Posterior cingulate gyrus (tissue), 11 donors: ENCODE results near the gene AGBL1.

Source experiments
- DNase-seq, 10 donors: peaks; one replicate each; pipeline versions ENCODE4 v3.0.0 to v3.0.0-alpha.2; 2020 to 2021; ENCODE audit warnings: mixed read lengths in 3 of 10
- intact Hi-C: fragments of 100-400 bp; cut with DNase I; formaldehyde crosslinking; loops from one replicate; pipeline ENCODE4 v1.15.1; 2023

The AGBL1 gene

DNA sequence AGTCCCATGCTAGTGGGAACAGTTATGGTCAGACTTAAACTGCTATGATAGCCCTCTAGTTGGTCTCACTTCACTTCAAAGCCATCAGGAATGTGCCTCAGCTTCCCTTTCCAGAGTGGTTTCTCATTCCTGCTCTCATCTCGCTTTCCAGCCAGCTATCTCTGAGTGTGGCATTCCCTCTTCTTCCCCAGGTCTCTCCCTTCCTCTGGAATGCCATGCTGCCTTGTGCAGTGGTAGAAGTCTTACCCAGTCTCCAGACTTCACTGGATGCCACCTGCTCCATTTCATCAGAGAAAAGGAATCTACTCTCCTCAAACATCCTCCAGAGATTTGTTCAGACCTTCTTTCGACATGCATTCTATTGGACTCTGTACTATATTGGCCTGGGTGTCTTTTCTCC is 83.0 kb downstream of the AGBL1 start:
- intact Hi-C loops: no loop called here
- DNase-seq: no peak

- DNase-seq: no peak
- intact Hi-C loops: no loop called here
These were observed 84.1 kb downstream of the AGBL1 start for GRCh38 chr15:86163816-86164215.

DNA sequence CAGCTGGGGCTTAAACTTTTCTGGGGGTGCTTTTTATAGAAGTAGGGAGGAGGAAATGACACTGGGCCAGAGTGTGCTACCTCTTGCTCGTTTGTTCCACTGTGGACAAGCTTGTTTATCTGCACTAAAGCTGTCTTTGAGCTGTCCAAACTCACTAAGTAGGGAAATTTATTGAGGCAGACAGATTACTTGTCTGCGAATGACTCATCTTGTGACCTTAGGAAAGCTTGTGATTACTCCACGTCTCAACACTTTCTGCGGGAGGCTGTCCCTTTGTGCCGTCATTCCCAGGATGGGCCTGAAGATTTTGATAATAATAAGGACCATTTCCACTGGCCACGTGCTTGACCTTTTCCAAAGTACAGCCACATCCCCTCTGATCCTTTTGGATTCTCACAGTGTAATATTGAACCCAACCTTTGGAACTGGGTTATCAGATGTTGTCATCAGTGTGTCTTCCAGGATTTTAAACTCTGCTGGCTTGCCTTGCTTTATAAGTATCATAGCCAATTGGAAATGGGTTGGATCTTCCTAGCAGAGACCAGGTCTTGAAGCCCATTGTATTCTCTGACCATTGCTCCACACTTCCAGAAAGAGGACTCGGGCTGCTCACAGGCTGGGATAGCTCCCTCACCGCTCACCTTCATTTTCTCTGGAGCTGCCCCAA is 84.7 kb downstream of the AGBL1 start:
- intact Hi-C loops: no loop called here
- no peak for DNase-seq

GRCh38 chr15:86165265-86166211 is 85.9 kb downstream of the AGBL1 start:
- intact Hi-C loops: no loop called here
- no peak for DNase-seq

DNA sequence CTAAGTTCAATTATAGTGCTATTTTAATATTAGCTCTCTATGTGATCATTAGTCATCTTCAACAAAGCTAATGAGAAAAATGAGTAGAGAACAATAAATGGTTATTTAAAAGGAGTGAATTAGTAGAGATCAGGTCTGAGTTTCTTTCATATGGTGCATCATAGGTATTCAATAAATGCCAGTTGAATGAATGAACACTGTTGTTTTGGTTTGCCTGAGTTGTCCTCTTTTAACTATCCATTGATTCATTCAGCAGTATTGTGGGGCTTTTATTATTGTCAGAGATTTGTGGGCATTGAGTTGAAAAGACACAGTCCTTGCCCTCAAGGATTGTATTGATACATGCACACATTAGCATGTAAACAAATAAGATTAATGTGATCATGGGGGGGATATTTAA is 88.2 kb downstream of the AGBL1 start:
- DNase-seq: no peak
- intact Hi-C loops: no loop called here

DNA sequence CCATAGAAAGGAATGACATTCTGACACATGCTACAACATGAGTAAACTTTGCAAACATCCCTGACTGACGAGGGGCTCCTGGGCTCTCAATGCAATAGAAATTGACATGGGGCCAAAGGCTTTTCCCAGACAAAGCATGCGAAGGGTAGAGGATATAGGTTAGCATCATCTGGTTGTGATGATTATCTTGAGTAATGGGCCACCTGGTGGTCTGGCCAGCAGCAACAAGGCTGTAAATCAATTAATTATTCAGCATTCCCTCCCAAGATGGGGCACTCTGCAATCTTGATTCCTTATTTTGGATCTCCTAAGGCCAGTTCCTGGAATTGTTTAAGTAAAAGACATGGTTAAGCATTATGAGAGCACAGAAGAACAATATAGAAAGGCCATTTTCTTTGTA is 99.2 kb downstream of the AGBL1 start:
- intact Hi-C loops: no loop called here
- peak in 1 of 10 donors; percentile 24 for DNase-seq

GRCh38 chr15:86183596-86184491 is 104.2 kb downstream of the AGBL1 start:
- peak in 8 of 10 donors; percentile 20 to 91 (median 50) for DNase-seq
- intact Hi-C loops: no loop called here

GRCh38 chr15:86193716-86194380 is 114.2 kb downstream of the AGBL1 start:
- intact Hi-C loops: no loop called here
- no peak for DNase-seq

DNA sequence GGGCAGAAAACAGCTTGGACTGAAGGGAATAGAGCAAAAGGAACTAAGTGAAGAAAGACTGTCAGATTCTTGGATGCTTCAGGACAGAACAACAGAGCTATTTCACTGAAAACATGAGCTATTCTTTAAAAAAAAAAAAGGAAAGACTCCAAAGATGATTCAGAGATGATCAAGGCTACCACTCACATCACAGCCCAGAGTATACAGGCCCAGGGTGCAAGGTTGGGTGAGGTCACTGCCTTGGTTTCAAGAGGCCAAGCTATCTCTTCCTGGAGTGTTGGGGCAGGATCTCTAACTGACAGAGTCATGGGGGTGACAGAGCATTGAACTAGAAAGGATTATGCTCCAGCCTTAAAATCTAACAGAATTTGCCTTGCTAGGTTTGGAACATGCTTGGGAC is 118.1 kb downstream of the AGBL1 start:
- intact Hi-C loops: no loop called here
- DNase-seq: no peak

DNA sequence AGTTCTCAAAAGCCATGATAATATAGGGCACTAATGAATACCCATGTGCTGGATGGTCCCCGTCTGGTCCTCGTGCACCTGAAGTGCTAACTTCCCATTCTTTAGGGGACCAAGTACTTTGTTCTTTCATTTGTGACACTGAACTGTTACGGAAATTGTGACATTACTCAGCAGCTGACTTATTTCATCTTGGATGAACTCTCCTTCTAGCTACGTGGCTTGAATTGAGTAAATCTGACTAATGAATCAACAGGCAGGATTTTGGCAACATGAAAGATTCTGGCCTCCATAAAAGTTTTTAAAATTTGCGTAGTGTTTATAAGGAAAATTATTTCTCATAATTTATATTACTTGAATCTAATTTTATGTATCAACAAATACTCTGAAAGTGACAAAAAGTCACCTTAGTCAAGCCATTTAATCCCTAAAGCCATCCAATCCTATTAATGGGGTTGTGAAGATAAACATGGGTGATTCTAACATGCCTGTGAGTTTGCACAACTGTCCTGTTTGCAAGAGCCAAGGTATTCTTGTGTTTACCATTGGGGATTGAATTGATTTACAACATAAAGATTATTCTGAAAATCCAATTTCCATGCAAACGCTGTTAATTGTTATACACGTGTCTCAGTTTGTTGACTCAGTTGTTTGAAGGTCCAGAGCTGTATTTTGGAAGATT is 119.9 kb downstream of the AGBL1 start:
- intact Hi-C loops: no loop called here
- DNase-seq: no peak

- intact Hi-C loops: no loop called here
- no peak for DNase-seq
These were observed 121.8 kb downstream of the AGBL1 start for GRCh38 chr15:86201313-86202008.

DNA sequence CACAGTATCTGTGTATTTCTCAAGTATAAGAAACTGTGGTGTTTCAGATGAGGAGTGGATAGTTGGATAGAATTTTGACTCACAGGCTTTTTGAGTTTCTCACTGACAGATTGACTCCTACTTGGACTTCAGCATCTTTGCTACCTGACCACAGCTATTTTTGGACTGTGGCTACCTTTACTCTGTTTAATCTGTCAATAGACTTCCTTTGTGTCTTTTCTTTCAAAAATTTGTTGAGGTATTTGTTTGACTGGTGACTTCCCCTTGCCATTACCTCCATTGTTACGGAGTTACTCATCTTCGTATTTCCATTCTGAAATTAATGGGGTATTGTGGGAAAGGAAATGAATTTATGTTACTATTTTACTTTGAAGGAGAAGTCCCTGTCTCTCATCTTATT is 123.8 kb downstream of the AGBL1 start:
- intact Hi-C loops: no loop called here

GRCh38 chr15:86205096-86205495 is 125.4 kb downstream of the AGBL1 start:
- no peak for DNase-seq
- intact Hi-C loops: no loop called here

More for the DNA sequence above, 123.8 kb downstream of the AGBL1 start:
- DNase-seq: no peak

DNA sequence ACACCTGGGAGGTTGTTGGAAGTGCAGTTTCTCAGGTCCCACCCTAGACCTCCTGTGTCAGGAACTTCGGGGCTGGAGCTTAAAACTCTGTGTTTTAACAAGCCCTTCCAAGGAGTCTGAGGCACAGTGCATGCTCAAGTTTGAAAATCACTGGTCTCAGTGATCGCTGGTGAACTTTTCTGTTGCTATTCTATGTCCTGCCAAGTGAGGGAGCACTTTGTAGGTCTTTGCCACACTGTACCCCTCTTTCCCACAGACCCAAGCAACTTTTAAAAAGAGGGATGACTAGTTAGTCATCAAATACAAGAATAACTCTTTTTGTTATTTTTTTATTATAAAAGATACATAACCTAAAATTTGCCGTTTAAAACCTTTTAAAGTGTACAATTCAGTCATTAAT is 133.7 kb downstream of the AGBL1 start:
- intact Hi-C loops: no loop called here
- DNase-seq: no peak

DNA sequence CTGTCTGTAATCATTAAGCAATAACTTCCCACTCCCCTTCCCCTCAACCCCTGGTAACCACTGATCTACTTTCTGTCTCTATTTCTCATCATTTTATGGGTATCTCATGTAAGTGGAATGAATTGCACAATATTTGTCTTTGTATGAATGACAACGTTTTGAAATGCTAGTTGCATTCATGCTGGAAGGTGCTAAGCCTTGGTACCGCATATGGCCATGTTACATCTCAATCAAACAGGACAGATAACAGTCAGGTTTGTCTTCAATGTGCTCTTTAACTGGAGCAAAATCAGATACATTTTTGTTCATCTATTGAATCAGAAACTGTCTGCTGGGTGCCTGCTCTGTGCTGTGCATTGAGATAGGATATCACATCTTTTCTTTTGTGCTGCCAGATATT is 134.2 kb downstream of the AGBL1 start:
- DNase-seq: no peak
- intact Hi-C loops: no loop called here

GRCh38 chr15:86221119-86221518 is 141.4 kb downstream of the AGBL1 start:
- intact Hi-C loops: no loop called here
- no peak for DNase-seq

GRCh38 chr15:86229306-86229705 is 149.6 kb downstream of the AGBL1 start:
- intact Hi-C loops: no loop called here

GRCh38 chr15:86229936-86230335 is 150.3 kb downstream of the AGBL1 start:
- intact Hi-C loops: loop anchor here (10.0 kb wide), 1 partner anchor 525 kb away; no protein-coding TSS in a partner anchor
- DNase-seq: no peak

More at GRCh38 chr15:86229306-86229705, 149.6 kb downstream of the AGBL1 start:
- DNase-seq: no peak
